GM19193 (cell line): ENCODE data around the gene NGRN.

Source experiments
- POLR2A ChIP-seq: IDR thresholded peaks from 4 replicates; pipeline ENCODE4 v1.6.1; 2011; ENCODE audit not compliant: insufficient read depth, insufficient read length; ENCODE audit errors: extremely low read depth

The NGRN gene

GRCh38 chr15:90259524-90259923, 5.9 kb upstream of the NGRN start:
- TF ChIP-seq POLR2A = no peak

DNA sequence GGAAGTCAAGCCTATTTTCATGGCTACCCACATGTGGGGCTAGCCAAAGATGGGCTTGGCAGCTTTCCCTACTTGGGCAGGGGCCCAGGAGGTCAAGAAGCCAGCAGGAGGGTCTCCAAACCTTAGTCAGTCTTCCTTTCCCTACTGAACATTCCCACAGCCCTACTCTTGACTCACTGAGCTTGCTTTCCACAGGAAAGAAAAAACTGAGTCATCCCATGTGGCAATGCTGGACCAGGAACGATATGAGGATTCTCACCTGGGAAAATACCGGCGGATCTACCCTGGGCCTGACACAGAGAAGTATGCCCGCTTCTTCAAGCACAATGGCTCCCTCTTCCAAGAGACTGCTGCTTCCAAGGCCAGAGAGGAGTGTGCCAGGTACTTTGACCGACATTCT, 3.7 kb upstream of the NGRN start:
- no peak for TF ChIP-seq POLR2A

GRCh38 chr15:90262426-90262825, 3.0 kb upstream of the NGRN start:
- no peak for TF ChIP-seq POLR2A

DNA sequence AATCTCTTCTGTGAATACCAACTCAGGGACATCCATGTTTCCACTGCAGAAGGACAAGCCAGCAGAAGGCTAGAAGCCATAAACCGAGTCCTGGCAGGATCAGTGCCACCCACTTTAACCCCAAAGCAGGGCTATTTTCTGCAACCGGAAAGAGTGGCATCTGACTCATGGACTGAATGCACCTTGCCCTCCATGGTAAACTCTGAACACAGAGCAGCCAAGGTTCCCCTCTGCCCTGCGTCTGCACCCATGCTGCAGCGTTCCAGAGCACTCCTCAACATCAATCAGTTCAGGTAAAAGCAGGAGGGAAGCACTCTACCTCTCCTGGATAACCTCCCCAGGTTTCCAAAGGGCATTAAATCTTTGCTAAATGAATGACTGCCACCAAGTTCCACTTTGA, 801 bp upstream of the NGRN start:
- no peak for TF ChIP-seq POLR2A

DNA sequence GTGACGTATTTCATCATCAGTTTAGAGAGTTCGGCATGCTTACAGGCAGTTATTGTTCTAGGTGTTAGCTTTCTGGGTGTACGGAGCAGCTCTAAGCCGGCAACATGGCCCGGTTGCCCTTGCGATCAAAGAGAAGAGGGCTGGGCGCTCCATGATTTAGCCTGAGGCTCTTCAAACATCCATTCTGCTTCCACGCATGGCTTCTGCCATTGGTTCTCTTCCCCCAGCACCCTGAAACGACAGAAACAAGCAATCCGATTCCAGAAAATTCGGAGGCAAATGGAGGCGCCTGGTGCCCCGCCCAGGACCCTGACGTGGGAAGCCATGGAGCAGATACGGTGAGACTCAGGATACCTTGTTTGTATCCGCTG, 574 bp downstream of the NGRN start:
- no peak for TF ChIP-seq POLR2A

DNA sequence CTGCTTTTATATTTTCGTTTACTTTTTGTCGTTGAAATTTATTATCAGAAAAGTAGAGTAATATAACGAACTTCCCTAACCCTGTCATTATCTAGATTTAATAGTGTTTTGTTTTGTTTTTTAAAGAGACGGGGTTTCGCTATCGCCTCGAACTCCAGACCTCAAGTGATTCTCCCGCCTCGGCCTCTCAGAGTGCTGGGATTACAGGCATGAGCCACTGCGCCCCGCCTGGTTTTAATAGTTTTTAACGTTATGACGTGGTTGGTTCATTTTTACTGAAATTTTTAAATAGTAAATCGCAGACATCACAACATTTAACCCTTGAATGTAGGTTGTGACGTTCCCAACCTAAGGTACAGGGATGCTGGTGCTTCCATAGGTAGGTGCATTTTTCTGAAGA, 1.0 kb downstream of the NGRN start:
- no peak for TF ChIP-seq POLR2A

GRCh38 chr15:90268415-90268814, 2.9 kb downstream of the NGRN start:
- TF ChIP-seq POLR2A = no peak

GRCh38 chr15:90270502-90271150, 5.2 kb downstream of the NGRN start:
- TF ChIP-seq POLR2A = no peak

DNA sequence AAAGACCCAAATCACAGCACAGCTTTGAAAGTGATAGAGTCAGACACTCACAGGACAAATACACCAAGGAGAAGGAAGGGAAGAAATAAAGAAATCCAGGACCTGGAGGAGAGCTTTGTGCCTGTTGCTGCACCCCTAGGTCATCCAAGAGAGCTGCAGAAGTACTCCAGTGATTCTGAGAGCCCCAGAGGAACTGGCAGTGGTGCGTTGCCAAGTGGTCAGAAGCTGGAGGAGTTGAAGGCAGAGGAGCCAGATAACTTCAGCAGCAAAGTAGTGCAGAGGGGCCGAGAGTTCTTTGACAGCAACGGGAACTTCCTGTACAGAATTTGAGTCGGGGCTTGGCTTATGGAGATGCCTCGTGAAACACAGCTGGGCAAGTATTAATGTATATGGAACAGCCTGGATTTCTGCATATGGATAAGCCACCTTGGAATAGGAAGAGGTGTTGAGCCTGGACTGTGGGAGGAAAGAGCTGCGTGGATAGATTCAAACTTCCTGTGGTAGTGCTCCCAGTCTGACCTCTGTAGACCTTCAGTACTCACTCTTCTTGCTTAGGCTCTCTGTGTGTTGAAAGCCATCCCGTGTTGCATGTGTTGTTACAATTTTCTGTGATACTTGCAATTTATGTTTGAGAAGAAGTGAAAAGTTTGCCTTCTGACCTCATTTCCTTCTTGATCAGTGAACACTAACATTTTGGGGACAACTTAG, 6.1 kb downstream of the NGRN start:
- TF ChIP-seq POLR2A = no peak

GRCh38 chr15:90286678-90287077, 21.2 kb downstream of the NGRN start:
- TF ChIP-seq POLR2A = no peak

GRCh38 chr15:90287101-90287500, 21.6 kb downstream of the NGRN start:
- TF ChIP-seq POLR2A = no peak

DNA sequence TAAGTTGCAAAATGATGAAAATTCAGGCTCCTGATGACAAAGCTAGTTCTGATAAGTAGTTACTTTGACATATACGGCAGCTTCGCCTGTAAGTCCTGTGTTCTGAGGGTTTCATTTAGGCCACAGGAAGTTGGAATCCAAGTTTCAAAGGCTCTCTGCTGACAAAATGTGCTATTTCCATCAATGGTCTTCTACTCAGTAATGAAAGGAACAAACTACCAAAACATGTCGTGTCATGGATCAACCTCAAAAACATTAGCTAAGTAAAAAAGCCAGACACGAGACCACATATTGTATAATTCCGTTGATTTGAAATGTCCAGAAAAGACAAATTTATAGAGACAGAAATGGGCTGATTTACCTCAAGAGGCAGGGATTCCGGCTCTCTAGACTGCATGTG, 22.5 kb downstream of the NGRN start:
- TF ChIP-seq POLR2A = no peak

GRCh38 chr15:90291679-90292356, 26.3 kb downstream of the NGRN start:
- no peak for TF ChIP-seq POLR2A

GRCh38 chr15:90294159-90294558, 28.7 kb downstream of the NGRN start:
- no peak for TF ChIP-seq POLR2A

DNA sequence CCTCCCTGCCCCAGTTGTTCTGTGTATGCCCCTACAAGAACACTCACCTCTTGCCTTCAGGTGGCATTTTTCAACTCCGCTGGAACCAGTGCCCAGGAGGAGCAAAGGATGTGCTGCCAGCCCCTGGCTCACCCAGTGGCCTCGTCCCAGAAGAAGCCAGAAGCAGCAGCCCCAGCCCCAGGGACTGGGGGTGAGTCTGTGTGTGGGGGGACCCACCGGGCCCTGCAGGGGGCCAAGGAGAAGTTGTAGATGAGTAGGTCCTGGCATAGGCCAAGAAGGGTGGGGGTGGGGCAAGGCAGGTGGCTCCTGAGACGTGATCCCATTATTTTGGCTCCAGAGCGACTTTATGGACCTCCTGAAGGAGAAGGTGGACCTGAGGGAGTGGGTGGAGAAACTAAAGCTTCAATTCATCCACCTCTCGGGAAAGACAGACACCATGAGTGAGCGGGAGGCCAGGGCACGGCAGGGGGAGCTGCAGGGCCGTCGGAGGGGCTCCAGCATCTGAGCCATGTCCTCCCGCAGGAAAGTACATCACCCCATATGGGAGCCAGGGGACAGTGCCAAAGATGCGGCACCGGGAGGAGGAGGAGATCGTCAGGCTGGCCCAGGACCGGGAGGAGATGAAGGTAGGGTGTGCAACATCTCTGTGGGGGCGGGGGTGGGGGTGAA, 29.3 kb downstream of the NGRN start:
- TF ChIP-seq POLR2A = no peak

DNA sequence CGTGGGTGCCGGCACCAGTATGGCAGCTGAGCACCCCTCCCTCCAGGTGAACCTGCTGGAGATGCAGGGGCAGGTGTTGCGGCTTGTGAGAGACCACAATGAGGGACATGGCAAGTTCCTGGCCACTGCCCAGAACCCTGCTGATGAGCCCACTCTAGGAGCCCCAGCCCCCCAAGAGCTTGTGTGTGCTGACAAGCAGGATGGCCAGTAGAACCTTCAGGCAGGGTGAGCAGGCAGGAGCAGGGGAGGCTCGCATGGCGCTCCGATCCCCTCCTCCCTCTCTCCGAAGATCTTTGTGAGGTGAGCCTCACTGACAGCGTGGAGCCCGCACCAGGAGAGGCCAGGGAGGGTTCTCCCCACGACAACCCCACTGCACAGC, 29.8 kb downstream of the NGRN start:
- TF ChIP-seq POLR2A = no peak

- no peak for TF ChIP-seq POLR2A
Measured at GRCh38 chr15:90297021-90297420, 31.5 kb downstream of the NGRN start.

GRCh38 chr15:90300541-90300940, 35.1 kb downstream of the NGRN start:
- no peak for TF ChIP-seq POLR2A
